GM12875 (cell line): ENCODE results near the gene MAS1.
"Not testable (repeated sequence)": the region's sequence is repeated elsewhere in the genome, so short reads cannot be mapped to it uniquely, and the experiment has no call there.

ENCODE experiments used
- H3K4me3 ChIP-seq: one replicate; pipeline ENCODE4 v1.5.1; 2011; ENCODE audit warnings: low read depth, low read length, control low read depth
- TF ChIP-seq, protein P1 (sequence below): IDR thresholded peaks from 2 replicates; pipeline ENCODE4 v1.5.1; 2011; ENCODE audit warnings: low read depth, mild to moderate bottlenecking, control low read depth, inconsistent platforms, low read length, moderate library complexity, borderline replicate concordance; ENCODE audit not compliant: insufficient read depth

MAS1 gene

DNA sequence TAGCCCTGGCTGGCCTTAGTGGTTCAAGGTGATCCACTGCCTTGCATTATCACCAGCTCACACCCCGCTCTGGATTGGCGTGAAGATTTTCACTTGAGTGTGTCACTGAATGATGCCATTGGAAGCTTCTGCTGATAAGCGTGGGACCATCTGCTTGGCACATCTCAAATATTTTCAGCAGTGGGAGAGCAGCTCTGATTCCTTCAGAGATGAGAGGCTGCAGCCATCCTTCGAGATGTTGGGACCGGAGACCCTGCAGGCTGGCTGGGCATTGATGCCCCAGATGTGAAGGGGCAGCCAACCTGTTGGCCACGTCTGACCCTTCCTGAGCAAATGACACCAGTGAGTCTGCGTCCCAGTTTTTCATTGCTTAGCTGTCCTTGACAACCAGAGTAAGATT lies at the start of gene MAS1:
Gene MAS1, plus strand, starts transcription at position 197 of the 400 bp plus-strand sequence. CDS start 15,968 bp downstream, outside the sequence.
- TF ChIP-seq, protein P1, sequence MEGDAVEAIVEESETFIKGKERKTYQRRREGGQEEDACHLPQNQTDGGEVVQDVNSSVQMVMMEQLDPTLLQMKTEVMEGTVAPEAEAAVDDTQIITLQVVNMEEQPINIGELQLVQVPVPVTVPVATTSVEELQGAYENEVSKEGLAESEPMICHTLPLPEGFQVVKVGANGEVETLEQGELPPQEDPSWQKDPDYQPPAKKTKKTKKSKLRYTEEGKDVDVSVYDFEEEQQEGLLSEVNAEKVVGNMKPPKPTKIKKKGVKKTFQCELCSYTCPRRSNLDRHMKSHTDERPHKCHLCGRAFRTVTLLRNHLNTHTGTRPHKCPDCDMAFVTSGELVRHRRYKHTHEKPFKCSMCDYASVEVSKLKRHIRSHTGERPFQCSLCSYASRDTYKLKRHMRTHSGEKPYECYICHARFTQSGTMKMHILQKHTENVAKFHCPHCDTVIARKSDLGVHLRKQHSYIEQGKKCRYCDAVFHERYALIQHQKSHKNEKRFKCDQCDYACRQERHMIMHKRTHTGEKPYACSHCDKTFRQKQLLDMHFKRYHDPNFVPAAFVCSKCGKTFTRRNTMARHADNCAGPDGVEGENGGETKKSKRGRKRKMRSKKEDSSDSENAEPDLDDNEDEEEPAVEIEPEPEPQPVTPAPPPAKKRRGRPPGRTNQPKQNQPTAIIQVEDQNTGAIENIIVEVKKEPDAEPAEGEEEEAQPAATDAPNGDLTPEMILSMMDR: no peak
- H3K4me3 ChIP-seq: no peak within 1 kb of the TSS

DNA sequence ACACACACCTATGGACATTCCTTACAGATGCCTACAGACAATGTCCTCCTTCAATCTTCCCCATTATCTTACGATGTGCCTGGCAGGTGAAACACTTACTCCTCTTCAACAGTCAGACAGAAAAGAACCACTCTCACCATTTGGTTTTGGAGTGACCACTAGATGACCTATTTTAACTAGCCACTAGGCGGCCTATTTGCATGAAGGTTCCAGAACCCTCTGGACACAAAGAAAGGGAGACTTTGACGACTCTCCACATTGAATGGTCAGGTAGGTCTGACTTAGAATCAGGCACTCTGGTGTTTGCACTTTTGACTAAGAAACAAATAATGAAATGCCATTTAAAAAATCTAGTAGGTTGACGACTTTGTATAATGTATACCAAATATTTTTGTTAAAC lies 48.8 kb upstream of the MAS1 start:
- no peak overlapping the region for H3K4me3 ChIP-seq
- TF ChIP-seq, protein P1: no peak

DNA sequence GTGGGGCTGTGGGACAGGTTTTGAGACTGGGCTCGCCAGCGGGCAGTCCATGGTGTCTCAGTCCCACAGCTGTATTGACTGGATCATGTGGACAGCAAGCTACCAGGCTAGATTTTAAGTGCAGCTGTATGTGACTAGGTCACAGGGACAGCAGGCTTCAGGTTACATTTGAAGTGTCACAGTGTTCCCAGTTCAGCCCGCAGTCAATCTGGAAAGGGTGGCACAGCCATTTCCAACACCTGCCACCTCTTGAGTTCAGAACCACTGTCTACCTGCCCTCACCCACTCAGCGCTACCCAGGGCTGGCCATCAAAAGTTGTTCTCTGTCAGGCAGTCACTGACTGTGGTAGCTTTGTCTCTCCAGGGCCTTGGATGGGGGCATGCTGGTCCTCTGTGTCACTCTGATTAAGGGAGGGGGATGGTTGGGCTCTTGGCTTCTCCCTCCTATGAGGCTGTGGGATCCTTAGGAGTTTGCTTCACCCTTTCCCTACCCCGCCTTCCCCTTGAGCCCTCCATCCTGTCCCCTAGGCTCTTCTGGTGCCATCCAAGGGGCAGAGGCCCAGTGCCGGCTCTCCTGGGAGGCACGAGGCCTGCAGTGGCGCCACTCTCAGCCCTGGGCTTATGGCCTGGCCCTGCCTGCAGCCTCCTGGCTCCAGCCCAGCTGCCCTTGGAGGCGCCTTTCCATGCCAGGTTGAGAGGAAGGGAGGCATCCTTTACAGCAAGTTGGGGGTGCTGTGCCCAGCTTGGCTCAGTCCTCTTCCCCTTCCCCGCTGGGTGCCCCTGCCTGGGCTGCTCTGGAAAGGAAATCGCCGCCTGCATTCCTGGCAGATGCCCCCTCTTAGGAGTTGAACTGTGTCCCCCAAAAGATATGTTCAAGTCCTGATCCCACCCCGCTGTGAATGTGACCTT lies 45.8 kb upstream of the MAS1 start:
- H3K4me3 ChIP-seq: no peak overlapping the region

DNA sequence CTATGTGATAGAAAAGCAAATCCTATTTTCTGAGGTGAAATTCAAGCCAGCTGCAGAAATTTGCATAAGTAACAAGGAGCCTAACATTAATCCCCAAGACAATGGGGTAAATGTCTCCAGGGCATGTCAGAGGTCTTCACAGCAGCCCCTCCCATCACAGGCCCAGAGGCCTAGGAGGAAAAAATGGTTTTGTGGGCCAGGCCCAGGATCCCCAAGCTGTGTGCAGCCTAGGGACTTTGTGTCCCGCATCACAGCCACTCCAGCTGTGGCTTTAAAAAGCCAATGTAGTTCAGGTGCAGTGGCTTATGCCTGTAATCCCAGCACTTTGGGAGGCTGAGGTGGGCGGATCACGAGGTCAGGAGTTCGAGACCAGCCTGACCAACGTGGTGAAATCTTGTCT lies 42.2 kb upstream of the MAS1 start:
- H3K4me3 ChIP-seq: not testable (repeated sequence)

More for the DNA sequence above, 45.8 kb upstream of the MAS1 start:
- TF ChIP-seq, protein P1: no peak

GRCh38 chr6:159849851-159850250 lies 40.9 kb upstream of the MAS1 start:
- not testable (repeated sequence) for H3K4me3 ChIP-seq

DNA sequence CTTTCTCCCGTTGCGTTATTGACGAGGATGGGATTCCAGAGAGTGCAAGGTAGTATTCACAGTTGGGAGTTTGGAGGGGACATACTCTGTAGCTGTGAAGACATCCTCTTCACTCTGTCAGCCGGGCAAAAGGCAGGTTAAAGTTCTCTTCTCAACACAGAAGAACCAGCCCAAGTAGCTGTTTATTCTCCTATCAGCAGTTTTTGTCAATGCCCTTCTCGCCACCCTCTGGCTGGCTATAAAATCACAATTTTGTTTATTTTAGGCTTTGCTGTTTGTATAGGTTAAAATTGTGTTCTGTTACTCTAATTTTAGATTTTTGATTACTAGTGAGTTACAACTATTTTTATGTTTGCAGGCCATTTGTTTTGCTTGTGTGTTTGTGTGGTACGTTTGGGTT lies 37.9 kb upstream of the MAS1 start:
- no peak overlapping the region for H3K4me3 ChIP-seq
- TF ChIP-seq, protein P1: no peak

GRCh38 chr6:159853754-159854153 lies 37.0 kb upstream of the MAS1 start:
- H3K4me3 ChIP-seq: no peak overlapping the region
- TF ChIP-seq, protein P1: no peak

GRCh38 chr6:159854959-159855358 lies 35.8 kb upstream of the MAS1 start:
- TF ChIP-seq, protein P1: no peak
- no peak overlapping the region for H3K4me3 ChIP-seq
